ENCODE data around the gene IFNA2.
"Not testable (repeated sequence)": the region's sequence is repeated elsewhere in the genome, so short reads cannot be mapped to it uniquely, and the experiment has no call there.

The IFNA2 gene

DNA sequence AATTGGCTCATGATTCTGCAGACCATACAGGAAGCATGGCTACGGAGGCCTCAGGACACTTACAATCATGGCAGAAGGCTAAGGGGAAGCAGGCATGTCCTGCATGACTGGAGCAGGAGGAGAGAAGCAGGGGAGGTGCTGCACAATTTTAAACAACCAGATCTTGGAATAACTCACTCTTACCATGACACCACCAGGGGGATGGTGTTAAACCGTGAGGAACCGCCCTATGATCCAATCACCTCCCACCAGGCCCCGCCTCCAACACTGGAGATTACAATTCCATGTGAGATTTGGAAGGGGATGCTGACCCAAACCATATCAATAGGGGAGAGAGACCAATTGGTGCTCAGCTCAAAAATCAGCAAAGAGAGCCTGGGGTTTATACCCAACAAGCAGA is 13.7 kb downstream of the IFNA2 start:
- H3K4me1 ChIP-seq (ENCODE audit: control insufficient read depth in 1 of 2, insufficient read depth in 2 of 2, low read length in 2 of 2); H3K79me1 ChIP-seq (ENCODE audit: low read length); H3K36me3 ChIP-seq (ENCODE audit: control insufficient read depth in 1 of 2, insufficient read depth in 2 of 2, low read length in 2 of 2); H3K9ac ChIP-seq (ENCODE audit: low read length); H2BK5ac ChIP-seq (ENCODE audit: low read depth, low read length, poor library complexity); DNase-seq; H2AFZ ChIP-seq (ENCODE audit: insufficient read depth, low read length, poor library complexity); H4K12ac ChIP-seq (ENCODE audit: low read depth, low read length); H2BK120ac ChIP-seq (ENCODE audit: insufficient read depth, low read length, poor library complexity); H3K4me3 ChIP-seq (ENCODE audit: low read depth, low read length); H3K23ac ChIP-seq (ENCODE audit: low read length); H3K79me2 ChIP-seq (ENCODE audit: control insufficient read depth, insufficient read depth, low read length, poor library complexity); H3K14ac ChIP-seq (ENCODE audit: low read length); H2BK12ac ChIP-seq (ENCODE audit: low read length); H3K27me3 ChIP-seq (ENCODE audit: insufficient read depth, low read length); H3K27ac ChIP-seq (ENCODE audit: low read depth, low read length); H4K91ac ChIP-seq (ENCODE audit: low read depth, low read length); H4K8ac ChIP-seq (ENCODE audit: low read depth, low read length); H3K18ac ChIP-seq (ENCODE audit: low read length); H3K4me2 ChIP-seq (ENCODE audit: low read length); H3K9me3 ChIP-seq (ENCODE audit: insufficient read depth, low read depth, low read length); H3K4ac ChIP-seq (ENCODE audit: low read depth, low read length); H2AK5ac ChIP-seq (ENCODE audit: low read length): not testable (repeated sequence)
- no CpG with 5 or more reads among the region's 4 CpGs for WGBS (ENCODE audit: extremely low coverage, insufficient coverage, insufficient read length)

DNA sequence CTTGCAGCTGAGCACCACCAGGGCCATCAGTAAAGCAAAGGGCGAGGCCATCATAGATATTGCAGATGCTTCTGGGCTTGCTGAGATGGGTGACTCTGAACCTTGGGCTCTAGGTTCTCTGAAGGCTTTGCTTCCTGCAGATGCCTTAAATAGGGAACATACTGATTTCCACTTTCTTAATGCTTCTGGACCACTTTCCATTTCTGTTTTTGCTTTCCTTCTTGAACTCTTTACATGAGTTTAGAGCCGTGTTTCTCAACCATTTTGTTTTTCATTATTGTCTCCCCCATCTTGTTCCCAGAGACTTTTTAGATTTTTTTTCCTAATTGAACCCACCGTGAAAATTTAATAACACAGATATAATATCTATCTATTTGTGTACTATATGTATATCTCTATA is 17.2 kb downstream of the IFNA2 start, which contains the start of gene IFNA13:
IFNA13 (minus strand) TSS at position 101 of the 400 bp plus-strand sequence; CDS start at position 54, 47 bp downstream.
- Histone ChIP-seq H4K91ac (ENCODE audit: low read depth, low read length) (no peak within 1 kb of the TSS), H3K9me3 (ENCODE audit: insufficient read depth, low read depth, low read length) (no peaks in the 10 kb centered on the region), H3K79me1 (ENCODE audit: low read length) (no peaks in the 10 kb centered on the region), H3K4me3 (ENCODE audit: low read depth, low read length) (no peak within 1 kb of the TSS), H2AK5ac (ENCODE audit: low read length) (no peak within 1 kb of the TSS), H4K12ac (ENCODE audit: low read depth, low read length) (no peak within 1 kb of the TSS), H2BK5ac (ENCODE audit: low read depth, low read length, poor library complexity) (no peak within 1 kb of the TSS), H2BK12ac (ENCODE audit: low read length) (no peak within 1 kb of the TSS), H4K8ac (ENCODE audit: low read depth, low read length) (no peak within 1 kb of the TSS), H2BK120ac (ENCODE audit: insufficient read depth, low read length, poor library complexity) (no peak within 1 kb of the TSS), H2AFZ (ENCODE audit: insufficient read depth, low read length, poor library complexity) (no peak within 1 kb of the TSS), H3K23ac (ENCODE audit: low read length) (no peak within 1 kb of the TSS), H3K4ac (ENCODE audit: low read depth, low read length) (no peak within 1 kb of the TSS), H3K4me2 (ENCODE audit: low read length) (no peak within 1 kb of the TSS), H3K18ac (ENCODE audit: low read length) (no peak within 1 kb of the TSS), H3K14ac (ENCODE audit: low read length) (no peak within 1 kb of the TSS), H3K79me2 (ENCODE audit: control insufficient read depth, insufficient read depth, low read length, poor library complexity) (no peaks in the 10 kb centered on the region), H3K4me1 (ENCODE audit: control insufficient read depth in 1 of 2, insufficient read depth in 2 of 2, low read length in 2 of 2) (no peaks in the 10 kb centered on the region), H3K36me3 (ENCODE audit: control insufficient read depth in 1 of 2, insufficient read depth in 2 of 2, low read length in 2 of 2) (no peaks in the 10 kb centered on the region), H3K9ac (ENCODE audit: low read length) (no peak within 1 kb of the TSS), H3K27ac (ENCODE audit: low read depth, low read length) (no peak within 1 kb of the TSS), H3K27me3 (ENCODE audit: insufficient read depth, low read length) (no peaks in the 10 kb centered on the region)
- DNase-seq = no peak
- no CpG with 5 or more reads among the region's 3 CpGs for WGBS (ENCODE audit: extremely low coverage, insufficient coverage, insufficient read length)

DNA sequence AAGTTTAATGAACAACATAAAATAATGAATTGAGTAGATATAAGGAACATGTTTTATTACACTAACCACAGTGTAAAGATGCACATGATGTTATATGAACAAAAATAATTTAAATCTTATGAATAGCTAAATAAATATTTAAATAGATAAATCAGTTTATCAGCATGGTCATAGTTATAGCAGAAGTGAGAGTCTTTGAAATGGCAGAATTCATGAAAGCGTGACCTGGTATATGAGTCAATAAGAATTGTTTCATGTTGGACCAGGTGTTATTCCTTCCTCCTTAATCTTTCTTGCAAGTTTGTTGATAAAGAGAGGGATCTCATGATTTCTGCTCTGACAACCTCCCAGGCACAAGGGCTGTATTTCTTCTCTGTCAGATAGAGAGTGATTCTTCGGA is 18.0 kb downstream of the IFNA2 start:
- H2BK120ac ChIP-seq (ENCODE audit: insufficient read depth, low read length, poor library complexity); H2BK5ac ChIP-seq (ENCODE audit: low read depth, low read length, poor library complexity); H3K4me3 ChIP-seq (ENCODE audit: low read depth, low read length); H3K18ac ChIP-seq (ENCODE audit: low read length); H3K4me1 ChIP-seq (ENCODE audit: control insufficient read depth in 1 of 2, insufficient read depth in 2 of 2, low read length in 2 of 2); H3K14ac ChIP-seq (ENCODE audit: low read length); H3K4me2 ChIP-seq (ENCODE audit: low read length); H4K8ac ChIP-seq (ENCODE audit: low read depth, low read length); H2BK12ac ChIP-seq (ENCODE audit: low read length); H2AFZ ChIP-seq (ENCODE audit: insufficient read depth, low read length, poor library complexity); H3K27ac ChIP-seq (ENCODE audit: low read depth, low read length); H3K23ac ChIP-seq (ENCODE audit: low read length); H2AK5ac ChIP-seq (ENCODE audit: low read length); H3K79me2 ChIP-seq (ENCODE audit: control insufficient read depth, insufficient read depth, low read length, poor library complexity); H3K36me3 ChIP-seq (ENCODE audit: control insufficient read depth in 1 of 2, insufficient read depth in 2 of 2, low read length in 2 of 2); H4K91ac ChIP-seq (ENCODE audit: low read depth, low read length); H3K27me3 ChIP-seq (ENCODE audit: insufficient read depth, low read length); H3K9me3 ChIP-seq (ENCODE audit: insufficient read depth, low read depth, low read length); H3K4ac ChIP-seq (ENCODE audit: low read depth, low read length); H4K12ac ChIP-seq (ENCODE audit: low read depth, low read length); H3K9ac ChIP-seq (ENCODE audit: low read length); DNase-seq; H3K79me1 ChIP-seq (ENCODE audit: low read length): not testable (repeated sequence)
- no CpG with 5 or more reads among the region's 2 CpGs for WGBS (ENCODE audit: extremely low coverage, insufficient coverage, insufficient read length)

DNA sequence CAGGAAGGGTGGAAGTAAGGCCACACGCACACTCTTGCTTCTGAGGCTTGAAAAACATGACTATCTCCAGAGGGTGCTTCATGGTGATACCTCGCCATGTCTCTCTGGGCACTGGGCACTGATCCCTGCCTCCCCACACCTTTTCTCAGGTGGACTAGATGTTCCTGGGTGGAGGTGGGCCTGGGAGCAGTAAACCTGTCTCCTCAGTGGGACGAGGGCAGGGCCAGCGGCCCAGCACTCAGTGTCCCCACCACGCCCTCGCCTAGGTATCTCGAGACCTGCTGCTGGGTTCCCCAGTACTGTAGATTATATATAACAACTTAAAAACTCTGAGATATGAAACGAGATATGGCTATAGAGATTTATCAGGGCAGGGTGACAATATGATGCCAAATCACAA is 22.9 kb downstream of the IFNA2 start:
- no peak overlapping the region for H2BK120ac ChIP-seq (ENCODE audit: insufficient read depth, low read length, poor library complexity)
- H3K4me3 ChIP-seq (ENCODE audit: low read depth, low read length) = no peak overlapping the region
- H3K4ac ChIP-seq (ENCODE audit: low read depth, low read length) = no peak overlapping the region
- H4K91ac ChIP-seq (ENCODE audit: low read depth, low read length) = no peak overlapping the region
- H3K9me3 ChIP-seq (ENCODE audit: insufficient read depth, low read depth, low read length) = no peaks in the 10 kb centered on the region
- no peak overlapping the region for H3K9ac ChIP-seq (ENCODE audit: low read length)
- no peak overlapping the region for H3K18ac ChIP-seq (ENCODE audit: low read length)
- peaks cover 3% of the 10 kb centered on the region in 2 experiments for H3K4me1 ChIP-seq (ENCODE audit: control insufficient read depth in 1 of 2, insufficient read depth in 2 of 2, low read length in 2 of 2)
- H4K8ac ChIP-seq (ENCODE audit: low read depth, low read length) = no peak overlapping the region
- no peak overlapping the region for H4K12ac ChIP-seq (ENCODE audit: low read depth, low read length)
- H2BK5ac ChIP-seq (ENCODE audit: low read depth, low read length, poor library complexity) = no peak overlapping the region
- no peaks in the 10 kb centered on the region for H3K79me2 ChIP-seq (ENCODE audit: control insufficient read depth, insufficient read depth, low read length, poor library complexity)
- DNase-seq = no peak
- H3K79me1 ChIP-seq (ENCODE audit: low read length) = peaks cover 6% of the 10 kb centered on the region
- H3K4me2 ChIP-seq (ENCODE audit: low read length) = no peak overlapping the region
- no CpG with 5 or more reads among the region's 8 CpGs for WGBS (ENCODE audit: extremely low coverage, insufficient coverage, insufficient read length)
- H2AK5ac ChIP-seq (ENCODE audit: low read length) = no peak overlapping the region
- no peak overlapping the region for H2BK12ac ChIP-seq (ENCODE audit: low read length)
- H3K27me3 ChIP-seq (ENCODE audit: insufficient read depth, low read length) = no peaks in the 10 kb centered on the region
- no peaks in the 10 kb centered on the region for H3K36me3 ChIP-seq (ENCODE audit: control insufficient read depth in 1 of 2, insufficient read depth in 2 of 2, low read length in 2 of 2)
- H3K27ac ChIP-seq (ENCODE audit: low read depth, low read length) = no peak overlapping the region
- H3K23ac ChIP-seq (ENCODE audit: low read length) = no peak overlapping the region
- no peak overlapping the region for H3K14ac ChIP-seq (ENCODE audit: low read length)
- H2AFZ ChIP-seq (ENCODE audit: insufficient read depth, low read length, poor library complexity) = no peak overlapping the region

Data from trophoblast cell (in vitro differentiated cells and primary cell).